Stimulated activated CD8-positive, alpha-beta memory T cell treated with anti-CD3 and anti-CD28 coated beads, Interleukin-15, amount 100 ng/mL, for 4 hours (primary cell): ENCODE measurements around the gene GAD2.
"Not testable (repeated sequence)": the region's sequence is repeated elsewhere in the genome, so short reads cannot be mapped to it uniquely, and the experiment has no call there.

Experiments used
- DNase-seq, 2 donors: peaks; one replicate each; pipeline ENCODE4 v3.0.0-alpha.2; 2020; ENCODE audit warnings: low read depth in 2 of 2

Gene GAD2

DNA sequence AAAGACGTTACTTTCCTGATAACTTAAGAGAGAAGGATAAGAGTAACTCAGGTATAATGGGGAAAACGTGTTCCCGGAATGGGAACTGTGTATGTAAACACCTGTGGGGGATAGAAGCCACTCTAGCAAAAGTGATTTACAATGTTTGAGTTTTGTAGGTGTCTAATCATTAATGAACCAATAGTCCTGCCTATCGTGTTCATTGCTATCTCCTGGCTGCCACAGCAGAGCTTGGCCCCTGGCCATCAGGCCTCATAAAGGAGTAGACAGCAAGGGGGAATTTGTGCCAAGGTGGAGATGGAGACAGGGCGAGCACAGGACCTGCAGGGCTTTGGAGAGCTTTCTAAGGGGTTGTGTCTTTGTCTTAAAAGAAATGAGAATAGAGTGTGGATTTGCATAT lies 102.1 kb downstream of the GAD2 start:
- no peak for DNase-seq

DNA sequence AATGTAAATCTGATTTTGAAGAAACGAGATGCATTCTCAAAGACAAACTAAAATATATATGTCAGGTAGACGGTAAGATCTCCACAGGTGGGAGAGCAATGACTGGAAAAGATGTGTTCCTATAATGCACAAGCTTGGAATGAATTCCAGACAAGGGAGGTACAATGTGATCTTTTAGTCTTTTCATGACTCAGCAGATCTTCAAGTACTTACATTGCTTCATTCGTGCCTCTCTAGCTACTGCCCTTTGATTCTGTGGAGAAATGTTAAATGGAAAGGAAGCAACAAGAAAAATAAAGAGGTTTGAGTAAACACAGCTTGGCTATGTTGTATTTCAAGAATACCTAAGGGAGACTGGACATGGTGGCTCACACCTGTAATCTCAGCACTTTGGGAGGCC lies 106.6 kb downstream of the GAD2 start:
- no peak for DNase-seq

DNA sequence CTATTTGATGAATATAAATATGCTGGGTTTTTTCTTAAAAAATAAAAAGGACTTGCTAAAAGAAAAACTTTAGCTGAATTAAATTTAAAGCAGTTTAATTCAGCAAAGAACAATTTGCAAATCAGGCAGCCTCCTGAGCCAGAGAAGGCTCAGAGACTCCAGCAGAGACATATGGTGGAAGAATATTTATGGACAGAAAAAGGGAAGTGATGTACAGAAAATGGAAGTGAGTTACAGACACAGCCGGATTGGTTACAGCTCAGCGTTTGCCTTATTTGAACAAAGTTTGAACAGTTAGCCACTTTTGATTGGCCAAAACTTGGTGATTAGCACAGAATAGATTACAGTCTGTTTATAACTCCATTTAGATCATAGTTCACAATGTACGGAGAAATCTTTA lies 110.3 kb downstream of the GAD2 start:
- DNase-seq, result no peak

DNA sequence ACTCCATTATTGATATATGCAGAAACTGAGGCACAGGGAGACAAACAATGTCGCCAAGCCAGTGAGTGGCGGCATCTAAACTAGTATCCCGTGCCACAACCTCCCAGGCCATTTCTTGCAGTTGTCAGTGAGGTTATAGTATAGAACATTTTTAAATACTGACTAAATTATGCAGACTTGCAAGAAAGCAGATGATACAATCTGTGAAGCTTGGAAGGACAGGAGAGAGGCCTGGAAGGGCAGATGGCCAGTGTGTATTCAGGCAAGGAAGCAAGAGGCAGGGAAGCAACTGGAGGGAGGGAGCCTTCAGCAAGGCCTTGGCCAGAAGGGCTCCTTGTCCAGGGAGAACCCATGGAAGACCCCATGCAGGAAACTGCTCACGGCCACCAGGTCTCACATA lies 111.2 kb downstream of the GAD2 start:
- DNase-seq, result no peak

DNA sequence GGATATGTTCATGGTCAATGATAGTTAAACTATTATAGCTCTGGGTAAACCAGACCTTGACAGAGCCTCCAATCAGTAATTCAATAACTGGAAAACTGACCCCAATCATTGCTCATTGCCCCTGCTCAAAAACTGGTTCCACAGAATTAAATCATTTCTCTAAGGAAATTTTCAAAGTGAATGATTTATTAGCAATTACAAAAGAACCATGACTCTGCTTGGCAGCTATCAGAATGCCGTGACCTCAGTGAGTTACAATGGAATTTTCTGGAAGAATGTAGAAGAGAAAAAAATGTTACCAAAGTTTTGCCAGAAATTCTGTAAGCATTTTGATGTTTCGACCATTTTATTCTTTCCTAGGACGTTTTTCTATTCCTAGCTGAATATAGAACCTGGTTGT lies 114.8 kb downstream of the GAD2 start:
- no peak for DNase-seq

DNA sequence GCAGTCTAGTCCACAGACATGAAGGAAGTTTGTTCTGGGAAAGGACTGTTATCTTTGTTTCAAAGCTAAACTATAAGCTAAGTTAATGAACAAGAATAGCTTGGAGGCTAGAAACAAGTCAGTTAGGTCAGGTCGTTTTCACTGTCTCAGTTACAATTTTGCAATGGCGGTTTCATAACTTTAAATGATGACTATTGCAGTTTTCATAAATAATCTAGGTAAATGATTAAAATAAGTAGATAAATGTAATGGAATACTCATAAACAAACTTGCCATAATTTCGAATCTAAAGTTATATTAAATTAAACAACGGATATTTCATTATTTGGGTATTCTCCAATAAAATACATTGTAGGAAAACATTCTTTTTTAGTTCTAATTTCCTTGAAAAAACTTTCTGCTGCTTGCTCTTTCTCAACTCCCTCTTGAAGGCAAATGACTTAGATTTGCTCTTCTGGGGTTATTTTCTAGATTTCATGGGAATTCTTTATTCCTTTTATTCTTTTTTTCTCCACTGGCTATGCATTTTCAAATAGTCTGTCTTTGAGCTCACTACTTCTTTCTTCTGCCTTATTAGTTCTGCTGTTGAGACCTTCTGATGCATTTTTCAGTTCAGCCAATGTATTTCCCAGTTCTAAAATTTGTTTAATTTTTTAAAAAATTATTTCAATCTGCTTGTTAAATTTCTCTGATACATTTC lies 117.8 kb downstream of the GAD2 start:
- DNase-seq, result no peak

DNA sequence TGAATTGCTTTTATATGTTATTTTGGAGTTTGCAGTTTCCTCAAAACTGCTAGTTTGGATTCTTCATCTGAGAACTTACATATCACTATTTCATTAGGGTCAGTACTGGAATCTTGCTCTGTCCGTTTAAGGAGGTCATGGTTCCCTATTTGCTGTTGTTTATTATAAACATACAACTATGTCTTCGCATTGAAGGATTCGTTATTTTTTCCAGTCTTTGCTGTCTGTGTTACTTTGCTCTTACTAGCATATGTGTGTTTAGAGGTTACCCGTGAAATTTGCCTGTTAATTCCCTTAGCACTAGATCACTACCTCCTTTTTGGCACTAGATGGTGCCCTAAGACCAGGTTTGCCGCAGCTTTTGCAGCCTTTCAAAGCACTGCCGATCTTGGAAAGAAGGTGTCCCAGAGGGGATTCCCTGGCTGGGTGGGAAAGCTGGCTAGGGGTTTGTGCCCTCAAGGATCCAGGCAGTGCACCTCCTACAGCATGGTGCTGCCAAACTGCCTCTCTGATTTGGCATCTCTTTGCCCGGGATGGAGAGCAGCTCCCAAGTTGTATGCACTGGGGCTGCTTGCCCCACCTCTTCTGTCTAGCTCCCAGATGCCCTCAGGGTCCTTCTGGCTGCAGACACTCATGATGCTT lies 118.5 kb downstream of the GAD2 start:
- DNase-seq, result peak; percentile 20 to 32

DNA sequence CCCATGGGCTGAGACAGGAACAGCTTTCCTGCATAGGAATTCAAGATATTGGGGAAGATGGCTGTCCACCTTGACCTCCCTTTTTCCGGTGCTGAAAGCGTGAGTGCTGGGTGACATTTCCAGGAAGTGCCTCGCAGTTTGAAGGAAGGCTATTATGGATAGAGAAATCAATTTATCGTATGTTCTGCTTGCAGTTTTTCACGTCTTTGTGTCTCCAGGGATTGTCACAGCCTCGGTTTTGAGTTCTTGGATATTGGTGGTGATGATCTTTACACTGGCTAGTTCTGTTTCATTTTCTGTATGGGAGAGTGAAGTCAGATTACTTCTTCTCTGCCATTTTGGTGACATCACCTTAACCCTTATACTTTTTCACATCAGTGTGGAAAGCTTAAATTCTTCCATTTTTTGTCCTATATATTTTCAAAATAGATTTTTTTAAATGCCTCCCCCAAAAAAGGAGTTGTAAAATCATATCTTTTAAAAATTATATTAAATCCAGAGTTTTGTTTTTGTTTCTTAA lies 119.1 kb downstream of the GAD2 start:
- DNase-seq, result no peak

DNA sequence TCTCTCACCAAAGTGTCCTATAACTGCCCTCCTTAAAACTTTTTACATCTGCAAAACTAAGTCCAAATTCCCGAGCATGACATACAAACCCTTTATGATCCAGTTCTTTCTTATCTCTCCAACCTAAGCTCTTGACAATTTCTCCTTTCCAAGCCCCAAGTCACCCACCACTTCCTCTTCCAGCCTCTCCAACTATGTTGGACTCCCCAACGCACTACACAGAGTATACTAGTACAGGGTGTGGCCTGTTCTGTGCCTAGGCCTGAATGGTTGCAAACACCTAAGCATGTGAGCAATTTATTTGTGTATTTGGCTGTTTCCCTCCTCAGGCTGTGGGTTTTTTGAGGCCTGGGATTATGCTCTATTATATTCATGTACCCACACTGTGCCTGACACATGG lies 120.4 kb downstream of the GAD2 start:
- DNase-seq, result no peak

DNA sequence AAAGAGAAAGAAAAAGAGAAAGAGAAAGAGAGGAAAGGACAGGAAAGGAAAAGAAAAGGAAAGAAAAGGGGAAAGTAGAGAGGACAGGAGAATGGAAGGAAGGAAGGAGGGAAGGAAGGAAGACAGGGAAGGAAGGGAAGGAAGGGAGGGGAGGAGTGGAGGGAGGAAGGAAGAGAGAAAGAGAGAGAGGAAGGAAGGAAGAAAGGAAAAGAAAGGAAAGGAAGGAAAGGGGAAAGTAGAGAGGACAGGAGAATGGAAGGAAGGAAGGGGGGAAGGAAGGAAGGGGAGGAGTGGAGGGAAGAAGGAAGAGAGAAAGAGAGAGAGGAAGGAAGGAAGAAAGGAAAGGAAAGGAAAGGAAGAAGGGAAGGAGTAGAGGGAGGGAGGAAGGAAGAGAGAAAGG lies 125.1 kb downstream of the GAD2 start:
- no peak for DNase-seq

DNA sequence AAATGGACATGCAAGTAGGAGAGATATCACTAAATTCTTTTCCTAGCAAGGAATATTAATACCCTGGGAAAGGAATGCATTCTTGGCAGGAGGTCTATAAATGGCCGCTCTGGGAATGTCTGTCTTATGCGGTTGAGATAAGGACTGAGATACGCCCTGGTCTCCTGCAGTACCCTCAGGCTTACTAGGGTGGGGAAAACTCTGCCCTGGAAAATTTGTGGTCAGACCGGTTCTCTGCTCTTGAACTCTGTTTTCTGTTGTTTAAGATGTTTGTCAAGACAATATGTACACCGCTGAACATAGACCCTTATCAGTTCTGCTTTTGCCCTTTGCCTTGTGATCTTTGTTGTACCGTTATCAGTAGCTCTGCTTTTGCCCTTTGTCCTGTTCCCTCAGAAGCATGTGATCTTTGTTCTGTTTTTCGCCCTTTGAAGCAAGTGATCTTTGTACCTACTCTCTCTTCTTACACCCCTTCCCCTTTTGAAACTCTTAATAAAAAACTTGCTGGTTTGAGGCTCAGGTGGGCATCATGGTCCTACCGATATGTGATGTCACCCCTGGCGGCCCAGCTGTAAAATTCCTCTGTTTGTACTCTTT lies 132.3 kb downstream of the GAD2 start:
- DNase-seq, result not testable (repeated sequence)
